HCT116 (cell line): ENCODE data around the gene SLC30A3.

Experiments
- CBX3 ChIP-seq: IDR thresholded peaks from 2 replicates; pipeline ENCODE4 v1.6.1; 2012; ENCODE audit warnings: low read depth
- POLR2AphosphoS5 ChIP-seq: IDR thresholded peaks from 2 replicates; pipeline ENCODE4 v1.6.1; 2011; ENCODE audit warnings: mild to moderate bottlenecking, low read depth, low read length, moderate library complexity
- TF ChIP-seq, protein P1 (sequence below): IDR thresholded peaks from 2 replicates; pipeline ENCODE4 v1.6.1; 2012
- TF ChIP-seq, protein P2 (sequence below), 3 experiments: fragments of 200-600 bp in 1 of 3; sonication (generic) in 1 of 3; IDR thresholded peaks in 2 of 3; conservative IDR thresholded peaks in 1 of 3; 2 replicates each; pipeline ENCODE4 v1.5.1; 2012 to 2017; ENCODE audit warnings: low read depth in 2 of 3, low read length in 2 of 3, antibody characterized with exemption in 1 of 3, borderline replicate concordance in 1 of 3, control low read depth in 1 of 3, mild to moderate bottlenecking in 1 of 3, mixed read lengths in 1 of 3, mixed run types in 1 of 3, moderate library complexity in 1 of 3; ENCODE audit not compliant: insufficient read depth in 1 of 3

DNA sequence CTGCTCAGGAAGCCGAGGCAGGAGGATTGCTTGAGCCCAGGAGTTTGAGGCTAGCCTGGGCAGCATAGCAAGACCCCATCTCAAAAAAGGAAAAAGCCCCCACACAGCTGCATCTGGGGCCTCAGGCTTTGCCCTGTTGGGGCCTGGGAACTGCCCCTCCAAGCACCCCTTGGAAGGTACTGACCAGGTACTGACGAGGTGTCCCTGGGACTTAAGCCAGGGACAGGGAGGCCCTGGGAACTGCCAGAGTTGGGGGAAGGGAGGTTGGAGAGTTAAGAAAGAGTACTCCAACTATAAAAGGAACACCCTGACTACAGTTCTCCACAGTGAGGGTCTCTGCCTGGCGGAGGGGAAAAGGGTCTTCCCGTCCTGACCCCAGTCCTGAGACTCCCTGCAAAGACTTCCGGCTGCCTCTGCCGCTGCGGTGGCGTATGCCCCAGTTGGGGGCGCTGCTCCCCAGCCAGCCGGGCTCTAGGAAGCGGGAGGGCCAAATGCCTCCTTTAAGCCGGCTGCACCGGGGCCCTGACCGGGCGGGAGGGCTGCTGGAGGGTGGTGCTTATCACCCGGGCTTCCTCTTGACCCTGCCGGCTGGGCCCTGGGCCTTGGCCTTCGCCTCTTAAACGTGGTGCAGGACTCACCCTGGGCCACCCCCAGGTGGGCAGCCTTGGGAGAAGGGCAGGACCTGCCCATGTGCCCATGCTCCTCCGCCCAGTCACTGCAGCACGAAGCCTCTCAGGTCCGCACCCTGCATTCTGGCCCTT, 12.8 kb downstream of the SLC30A3 start:
- TF ChIP-seq CBX3 (no peak), POLR2AphosphoS5 (no peak)
- TF ChIP-seq, protein P1, sequence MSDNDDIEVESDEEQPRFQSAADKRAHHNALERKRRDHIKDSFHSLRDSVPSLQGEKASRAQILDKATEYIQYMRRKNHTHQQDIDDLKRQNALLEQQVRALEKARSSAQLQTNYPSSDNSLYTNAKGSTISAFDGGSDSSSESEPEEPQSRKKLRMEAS: peak; percentile 54; the same call in 1 of the 2 replicates
- TF ChIP-seq, protein P2, sequence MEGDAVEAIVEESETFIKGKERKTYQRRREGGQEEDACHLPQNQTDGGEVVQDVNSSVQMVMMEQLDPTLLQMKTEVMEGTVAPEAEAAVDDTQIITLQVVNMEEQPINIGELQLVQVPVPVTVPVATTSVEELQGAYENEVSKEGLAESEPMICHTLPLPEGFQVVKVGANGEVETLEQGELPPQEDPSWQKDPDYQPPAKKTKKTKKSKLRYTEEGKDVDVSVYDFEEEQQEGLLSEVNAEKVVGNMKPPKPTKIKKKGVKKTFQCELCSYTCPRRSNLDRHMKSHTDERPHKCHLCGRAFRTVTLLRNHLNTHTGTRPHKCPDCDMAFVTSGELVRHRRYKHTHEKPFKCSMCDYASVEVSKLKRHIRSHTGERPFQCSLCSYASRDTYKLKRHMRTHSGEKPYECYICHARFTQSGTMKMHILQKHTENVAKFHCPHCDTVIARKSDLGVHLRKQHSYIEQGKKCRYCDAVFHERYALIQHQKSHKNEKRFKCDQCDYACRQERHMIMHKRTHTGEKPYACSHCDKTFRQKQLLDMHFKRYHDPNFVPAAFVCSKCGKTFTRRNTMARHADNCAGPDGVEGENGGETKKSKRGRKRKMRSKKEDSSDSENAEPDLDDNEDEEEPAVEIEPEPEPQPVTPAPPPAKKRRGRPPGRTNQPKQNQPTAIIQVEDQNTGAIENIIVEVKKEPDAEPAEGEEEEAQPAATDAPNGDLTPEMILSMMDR (IDR thresholded peaks at IDR 0.05 in 2 of 3, conservative IDR thresholded peaks at IDR 0.05 in 1 of 3; ENCODE audit: borderline replicate concordance in 1 of 3, insufficient read depth in 1 of 3, low read depth in 2 of 3, low read length in 2 of 3): peak; percentile 91 to 95 (median 94)
